LNCaP clone FGC (cell line): Measurements from ENCODE around the gene HIVEP3.

Source experiments
- DNase-seq: peaks from one replicate; pipeline ENCODE4 v3.0.0-alpha.2; 2011; ENCODE audit warnings: low read depth
- H3K4me3 ChIP-seq: 2 replicates; pipeline ENCODE4 v1.5.1; 2011; ENCODE audit warnings: mild to moderate bottlenecking, low read depth, low read length, control low read depth
- TF ChIP-seq, protein P1 (sequence below): IDR thresholded peaks from 2 replicates; pipeline ENCODE4 v1.5.1; 2012; ENCODE audit warnings: mild to moderate bottlenecking; ENCODE audit not compliant: control insufficient read depth, insufficient read depth; ENCODE audit errors: extremely low read depth

The HIVEP3 gene

DNA sequence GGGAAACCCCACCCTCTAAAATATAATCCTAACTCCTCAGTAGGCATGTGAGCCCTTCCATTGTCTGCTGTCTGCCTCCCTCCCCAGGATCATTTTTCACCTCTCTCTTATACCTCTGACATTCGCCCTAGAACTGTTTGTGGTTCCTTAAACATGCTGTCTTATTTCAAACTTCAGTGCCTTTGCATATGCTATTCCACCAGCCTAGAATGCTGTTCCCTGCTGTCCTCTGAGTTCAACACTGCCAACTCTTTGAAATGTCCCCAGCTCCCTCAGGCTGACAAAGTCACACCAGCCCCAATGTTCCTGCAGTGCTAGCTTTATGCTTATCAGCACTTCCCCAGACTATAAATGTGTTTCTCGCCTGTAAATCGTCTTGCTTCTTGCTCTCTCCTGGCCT, 119.5 kb downstream of the HIVEP3 start:
- no peak overlapping the region for H3K4me3 ChIP-seq
- TF ChIP-seq, protein P1, sequence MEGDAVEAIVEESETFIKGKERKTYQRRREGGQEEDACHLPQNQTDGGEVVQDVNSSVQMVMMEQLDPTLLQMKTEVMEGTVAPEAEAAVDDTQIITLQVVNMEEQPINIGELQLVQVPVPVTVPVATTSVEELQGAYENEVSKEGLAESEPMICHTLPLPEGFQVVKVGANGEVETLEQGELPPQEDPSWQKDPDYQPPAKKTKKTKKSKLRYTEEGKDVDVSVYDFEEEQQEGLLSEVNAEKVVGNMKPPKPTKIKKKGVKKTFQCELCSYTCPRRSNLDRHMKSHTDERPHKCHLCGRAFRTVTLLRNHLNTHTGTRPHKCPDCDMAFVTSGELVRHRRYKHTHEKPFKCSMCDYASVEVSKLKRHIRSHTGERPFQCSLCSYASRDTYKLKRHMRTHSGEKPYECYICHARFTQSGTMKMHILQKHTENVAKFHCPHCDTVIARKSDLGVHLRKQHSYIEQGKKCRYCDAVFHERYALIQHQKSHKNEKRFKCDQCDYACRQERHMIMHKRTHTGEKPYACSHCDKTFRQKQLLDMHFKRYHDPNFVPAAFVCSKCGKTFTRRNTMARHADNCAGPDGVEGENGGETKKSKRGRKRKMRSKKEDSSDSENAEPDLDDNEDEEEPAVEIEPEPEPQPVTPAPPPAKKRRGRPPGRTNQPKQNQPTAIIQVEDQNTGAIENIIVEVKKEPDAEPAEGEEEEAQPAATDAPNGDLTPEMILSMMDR = no peak
- DNase-seq = no peak

DNA sequence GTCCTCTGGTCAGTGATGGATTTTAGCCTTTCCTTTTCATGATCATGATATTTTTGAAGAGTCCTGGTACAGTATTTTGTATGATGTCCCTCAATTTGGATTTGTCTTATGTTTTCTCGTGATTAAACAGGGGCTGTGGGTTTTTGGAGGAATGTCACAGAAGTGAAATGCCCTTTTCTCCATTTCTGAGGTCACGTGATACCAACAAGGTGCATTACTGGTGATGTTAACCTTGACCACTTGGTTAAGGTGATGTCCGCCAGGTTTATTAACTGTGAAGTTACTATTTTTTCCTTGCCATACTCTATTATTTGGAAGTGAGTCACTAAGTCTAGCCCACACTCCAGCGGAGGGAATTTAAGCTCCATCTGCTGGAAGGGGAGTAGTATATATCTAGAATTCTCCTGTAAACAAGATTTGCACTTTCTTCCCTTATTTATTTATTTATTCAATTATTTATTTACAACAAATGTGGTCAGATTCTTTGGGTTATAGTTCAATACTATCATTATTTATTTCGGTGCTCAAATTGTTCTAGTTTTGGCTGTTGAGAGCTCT, 123.4 kb downstream of the HIVEP3 start:
- DNase-seq = no peak
- H3K4me3 ChIP-seq = no peak overlapping the region
- TF ChIP-seq, protein P1 = peak; percentile 36

DNA sequence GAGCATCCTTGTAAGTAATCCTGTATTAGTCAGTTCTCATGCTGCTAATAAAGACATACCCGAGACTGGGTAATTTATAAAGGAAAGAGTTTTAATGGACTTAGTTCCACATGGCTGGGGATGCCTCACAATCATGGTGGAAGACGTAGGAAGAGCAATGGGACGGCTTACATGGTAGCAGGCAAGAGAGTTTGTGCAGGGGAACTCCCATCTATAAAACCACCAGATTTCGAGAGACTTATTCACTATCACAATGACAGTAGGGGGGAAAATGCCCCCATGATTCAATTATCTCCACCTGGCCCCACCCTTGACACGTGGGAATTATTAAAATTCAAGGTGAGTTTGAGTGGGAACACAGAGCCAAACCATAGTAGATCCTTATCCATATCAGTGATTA, 124.7 kb downstream of the HIVEP3 start:
- no peak for DNase-seq
- TF ChIP-seq, protein P1 = no peak
- no peak overlapping the region for H3K4me3 ChIP-seq

DNA sequence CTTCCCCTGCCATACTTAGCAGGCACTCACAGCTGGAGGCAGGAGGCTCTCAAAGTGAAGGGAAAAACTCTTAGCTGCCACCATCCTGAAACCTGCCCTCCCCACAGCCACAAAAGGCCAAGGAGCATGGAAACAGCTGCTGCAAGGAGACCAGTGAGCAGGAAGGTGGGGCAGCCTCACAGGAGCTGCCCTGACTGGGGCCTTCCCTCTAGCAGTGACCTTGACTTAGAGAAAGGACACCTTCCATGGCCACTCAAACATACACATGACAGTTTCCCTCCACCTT, 126.3 kb downstream of the HIVEP3 start:
- no peak for DNase-seq
- H3K4me3 ChIP-seq = no peak overlapping the region
- TF ChIP-seq, protein P1 = no peak

DNA sequence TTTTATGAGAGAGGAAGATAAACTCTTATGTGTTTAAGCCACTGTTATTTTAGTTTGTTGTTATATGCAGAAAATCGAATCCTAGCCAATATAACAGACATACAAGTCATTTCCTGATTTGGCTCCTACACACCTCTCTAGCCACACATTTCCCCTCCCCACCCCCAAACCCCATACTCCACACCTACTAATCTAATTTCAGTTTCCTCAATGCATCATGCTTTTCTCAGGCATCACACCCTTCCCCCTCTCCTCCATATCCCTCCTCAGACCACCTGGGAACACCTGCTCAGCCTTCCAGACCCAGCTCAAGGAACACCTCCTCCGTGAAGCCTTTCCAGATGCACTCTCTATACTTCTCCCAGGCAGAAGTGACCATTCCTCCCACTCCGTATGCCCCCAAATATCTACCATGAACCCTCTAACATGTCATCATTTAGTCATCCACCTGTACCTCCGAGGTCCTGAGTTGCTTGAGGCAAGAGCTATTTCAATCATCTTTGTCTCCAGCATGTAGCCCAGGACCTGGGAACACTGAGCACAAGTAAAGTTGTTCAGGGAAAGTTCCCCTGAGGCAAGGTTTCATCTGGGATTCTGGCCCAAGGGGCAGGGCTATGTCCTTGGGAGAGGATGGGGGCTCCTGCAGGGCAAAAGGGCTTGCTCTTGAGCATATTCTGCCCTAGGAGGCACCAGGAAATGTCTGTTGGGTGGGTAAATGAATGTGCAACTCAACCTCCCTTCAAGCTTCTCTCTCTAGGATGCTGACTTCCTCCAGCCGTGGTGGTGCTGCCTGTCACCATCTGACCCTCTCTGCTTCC, 126.8 kb downstream of the HIVEP3 start:
- no peak overlapping the region for H3K4me3 ChIP-seq
- DNase-seq = no peak
- TF ChIP-seq, protein P1 = no peak

DNA sequence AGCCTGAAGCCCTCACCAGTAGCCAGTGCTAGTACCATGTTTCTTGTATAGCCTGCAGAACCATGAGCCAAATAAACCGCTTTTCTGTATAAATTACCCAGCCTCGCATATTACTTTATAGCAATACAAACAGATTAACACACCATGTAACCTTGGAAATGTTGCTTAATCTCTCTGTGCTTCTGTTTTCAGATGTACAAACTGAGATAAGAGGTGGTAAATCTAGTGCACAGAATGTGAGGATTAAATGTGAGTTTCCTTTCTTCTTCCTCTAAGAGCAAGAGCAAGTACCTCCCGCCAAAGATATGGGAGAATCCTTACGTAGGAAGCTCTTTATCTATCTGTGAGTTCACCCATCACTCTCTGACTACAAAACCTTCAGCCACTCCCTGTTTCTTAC, 128.4 kb downstream of the HIVEP3 start:
- no peak overlapping the region for H3K4me3 ChIP-seq
- TF ChIP-seq, protein P1 = no peak
- no peak for DNase-seq
